Thyroid gland (tissue), 4 donors: ENCODE measurements around the gene FTCD. TPM values are rescaled to one million over a fixed set of nuclear protein-coding genes. Genes with fewer than 3 reads are reported as not detected.

Source experiments
- DNase-seq, 2 donors: peaks; one replicate each; pipeline ENCODE4 v3.0.0-alpha.2; 2019
- H3K27ac ChIP-seq, 3 donors: fragments of 200-600 bp; sonication (generic); 1 replicate in 2 of 3; 2 replicates in 1 of 3; pipeline ENCODE4 v1.5.1; 2016 to 2019; ENCODE audit warnings: mild to moderate bottlenecking in 1 of 3, moderate library complexity in 1 of 3
- H3K27me3 ChIP-seq: fragments of 200-600 bp; sonication (generic); one replicate; pipeline ENCODE4 v1.5.1; 2019
- H3K36me3 ChIP-seq, 2 donors: fragments of 200-600 bp; sonication (generic); one replicate each; pipeline ENCODE4 v1.5.1; 2016 to 2019
- H3K4me1 ChIP-seq, 2 donors: fragments of 200-600 bp; sonication (generic); one replicate each; pipeline ENCODE4 v1.5.1; 2017 to 2019
- H3K4me3 ChIP-seq, 3 donors: fragments of 200-600 bp; sonication (generic); replicated peaks in 1 of 3; 1 replicate in 2 of 3; 2 replicates in 1 of 3; pipeline ENCODE4 v1.5.1; 2016; ENCODE audit warnings: mild to moderate bottlenecking in 1 of 3
- H3K9me3 ChIP-seq: fragments of 200-600 bp; sonication (generic); one replicate; pipeline ENCODE4 v1.5.1; 2017
- CTCF ChIP-seq, 6 experiments: fragments of 200-600 bp in 3 of 6; fragments of 450-650 bp in 3 of 6; sonication (generic) in 3 of 6; IDR thresholded peaks; one replicate each; pipeline ENCODE4 v1.5.1; 2016 to 2019; ENCODE audit warnings: antibody characterized with exemption in 6 of 6, mild to moderate bottlenecking in 2 of 6, inconsistent platforms in 1 of 6, moderate library complexity in 1 of 6
- POLR2A ChIP-seq, 2 donors: fragments of 450-650 bp; IDR thresholded peaks; one replicate each; pipeline ENCODE4 v1.6.1; 2017; ENCODE audit warnings: antibody characterized with exemption in 2 of 2, mild to moderate bottlenecking in 2 of 2, moderate library complexity in 1 of 2
- WGBS, 2 donors: methylation state at CpG; one replicate each; pipeline ENCODE4 v1.1.5; 2017; 5-methylcytosine and 5-hydroxymethylcytosine counted together
- intact Hi-C: fragments of 100-400 bp; cut with DNase I; formaldehyde crosslinking; loops from one replicate; pipeline ENCODE4 v1.15.1; 2023
- total RNA-seq, 4 donors: library from RNA; depleted of rRNA; stranded (reverse); fragments of >200 nt; gene quantifications; one replicate each; pipeline ENCODE4 v1.2.3, GENCODE V29; 2016

FTCD gene
- total RNA-seq, 4 donors from 2014 or later: 0.78 to 1.2 (median 0.94) TPM; not detected in 1

- no peak overlapping the region for H3K27ac ChIP-seq
- no peaks in the 10 kb centered on the region for H3K4me1 ChIP-seq
- TF ChIP-seq CTCF (IDR thresholded peaks at IDR 0.05) (no peak), POLR2A (IDR thresholded peaks at IDR 0.05) (no peak)
- no peaks in the 10 kb centered on the region for H3K9me3 ChIP-seq
- no peaks in the 10 kb centered on the region for H3K36me3 ChIP-seq
- H3K4me3 ChIP-seq: no peak overlapping the region
- no peaks in the 10 kb centered on the region for H3K27me3 ChIP-seq
- DNase-seq: no peak
- intact Hi-C loops: no loop called here
- WGBS, 2 donors: 56 to 75% methylated on average over 11 of the region's 22 CpGs
Measured at GRCh38 chr21:46130831-46131587, 24.4 kb downstream of the FTCD start.

- no peak for DNase-seq
- Histone ChIP-seq H3K4me3 (no peak overlapping the region), H3K4me1 (no peaks in the 10 kb centered on the region), H3K27ac (no peak overlapping the region), H3K9me3 (no peaks in the 10 kb centered on the region), H3K27me3 (no peaks in the 10 kb centered on the region), H3K36me3 (no peaks in the 10 kb centered on the region)
- 75 to 84% methylated on average over 2 to 17 of the region's 27 CpGs for WGBS, 2 donors
- intact Hi-C loops: no loop called here
- TF ChIP-seq CTCF (IDR thresholded peaks at IDR 0.05) (no peak), POLR2A (IDR thresholded peaks at IDR 0.05) (no peak)
Measured at GRCh38 chr21:46129846-46130651, 25.3 kb downstream of the FTCD start.

- intact Hi-C loops: no loop called here
- no peak for TF ChIP-seq CTCF (IDR thresholded peaks at IDR 0.05)
- DNase-seq: peak in 1 of 2 donors; percentile 0
- no peaks in the 10 kb centered on the region for H3K4me1 ChIP-seq
- no peaks in the 10 kb centered on the region for H3K36me3 ChIP-seq
- no peak overlapping the region for H3K4me3 ChIP-seq
- no peaks in the 10 kb centered on the region for H3K9me3 ChIP-seq
- H3K27me3 ChIP-seq: no peaks in the 10 kb centered on the region
- no peak overlapping the region for H3K27ac ChIP-seq
- WGBS, 2 donors: 87 to 89% methylated on average over 26 to 44 of the region's 45 CpGs
Measured at GRCh38 chr21:46128933-46129571, 26.3 kb downstream of the FTCD start.

- Histone ChIP-seq H3K27ac (no peak overlapping the region), H3K9me3 (no peaks in the 10 kb centered on the region), H3K4me1 (no peaks in the 10 kb centered on the region), H3K4me3 (no peak overlapping the region), H3K27me3 (no peaks in the 10 kb centered on the region), H3K36me3 (no peaks in the 10 kb centered on the region)
- WGBS, 2 donors: 73 to 80% methylated on average over 23 of the region's 23 CpGs
- TF ChIP-seq POLR2A (IDR thresholded peaks at IDR 0.05): no peak
- TF ChIP-seq CTCF (IDR thresholded peaks at IDR 0.05): no peak
- intact Hi-C loops: no loop called here
- peak in 1 of 2 donors; percentile 0 for DNase-seq
Measured at GRCh38 chr21:46128106-46128932, 27.1 kb downstream of the FTCD start.
